ENCODE data around the gene FOXP3.
A peak's percentile ranks its signal among the peaks of the same experiment; 100 is the strongest.

Gene FOXP3

GRCh38 chrX:49249616-49250015, 14.9 kb downstream of the FOXP3 start:
- DNase-seq: no peak

GRCh38 chrX:49249071-49249470, 15.4 kb downstream of the FOXP3 start:
- no peak for DNase-seq

GRCh38 chrX:49247916-49248811, 16.3 kb downstream of the FOXP3 start:
- no peak for DNase-seq

- no peak for DNase-seq
These were observed 17.2 kb downstream of the FOXP3 start for GRCh38 chrX:49247346-49247745.

GRCh38 chrX:49246541-49246940, 18.0 kb downstream of the FOXP3 start:
- DNase-seq: no peak

- DNase-seq: no peak
These were observed 20.3 kb downstream of the FOXP3 start for GRCh38 chrX:49244207-49244606.

GRCh38 chrX:49243166-49243565, 21.3 kb downstream of the FOXP3 start:
- DNase-seq: no peak

- DNase-seq: no peak
These were observed 21.9 kb downstream of the FOXP3 start for GRCh38 chrX:49242545-49243066.

- no peak for DNase-seq
These were observed 25.8 kb downstream of the FOXP3 start for GRCh38 chrX:49238735-49239134.

- DNase-seq: no peak
These were observed 27.4 kb downstream of the FOXP3 start for GRCh38 chrX:49237060-49237459.

- peak; percentile 46 for DNase-seq
These were observed 30.5 kb downstream of the FOXP3 start for GRCh38 chrX:49233887-49234555.

- DNase-seq: no peak
These were observed 31.3 kb downstream of the FOXP3 start, which contains the start of gene CACNA1F for GRCh38 chrX:49233176-49233575. CACNA1F (minus strand) TSS chrX:49233340; CDS start chrX:49233309, 31 bp downstream.

- DNase-seq: no peak
These were observed 32.0 kb downstream of the FOXP3 start for GRCh38 chrX:49232525-49232924.

GRCh38 chrX:49231333-49232000, 33.0 kb downstream of the FOXP3 start:
- DNase-seq: no peak

GRCh38 chrX:49230500-49231232, 33.8 kb downstream of the FOXP3 start:
- peak; percentile 20 for DNase-seq

GRCh38 chrX:49228185-49228584, 36.3 kb downstream of the FOXP3 start:
- no peak for DNase-seq

GRCh38 chrX:49227726-49228125, 36.8 kb downstream of the FOXP3 start:
- no peak for DNase-seq

GRCh38 chrX:49226946-49227345, 37.6 kb downstream of the FOXP3 start:
- DNase-seq: no peak

GRCh38 chrX:49225858-49226257, 38.7 kb downstream of the FOXP3 start:
- no peak for DNase-seq

- no peak for DNase-seq
These were observed 42.6 kb downstream of the FOXP3 start for GRCh38 chrX:49221868-49222267.

GRCh38 chrX:49220100-49220499, 44.4 kb downstream of the FOXP3 start:
- DNase-seq: no peak

GRCh38 chrX:49214996-49215526, 49.4 kb downstream of the FOXP3 start:
- DNase-seq: no peak
